MM.1S (cell line): ENCODE results near the gene ALDH3A2.
"Not testable (repeated sequence)": the region's sequence is repeated elsewhere in the genome, so short reads cannot be mapped to it uniquely, and the experiment has no call there.

Source experiments
- CTCF ChIP-seq: fragments of 300-600 bp; sonication (generic); IDR thresholded peaks from 2 replicates; pipeline ENCODE4 v1.5.1; 2016; ENCODE audit warnings: antibody characterized with exemption, low read length, mixed read lengths
- EZH2 ChIP-seq: fragments of 300-600 bp; sonication (generic); optimal IDR thresholded peaks from 2 replicates; pipeline ENCODE3; 2017; ENCODE audit warnings: low read depth, mild to moderate bottlenecking, antibody characterized with exemption, low read length, mixed read lengths
- EZH2phosphoT487 ChIP-seq: fragments of 300-600 bp; sonication (generic); IDR thresholded peaks from 2 replicates; pipeline ENCODE4 v1.6.1; 2018; ENCODE audit warnings: antibody characterized with exemption, low read length

GRCh38 chr17:19669680-19670079, 21.1 kb downstream of the ALDH3A2 start:
- not testable (repeated sequence) for TF ChIP-seq CTCF, EZH2, EZH2phosphoT487
